GM21737 (cell line): ENCODE measurements around the gene KRTAP10-1.
"Not testable (repeated sequence)": the region's sequence is repeated elsewhere in the genome, so short reads cannot be mapped to it uniquely, and the experiment has no call there.

Source experiments
- ATAC-seq: cut with Tn5 transposase; IDR thresholded peaks from one replicate; pipeline ENCODE4 v1.9.1; 2021; ENCODE audit warnings: mild to moderate bottlenecking, moderate library complexity; ENCODE audit not compliant: unreplicated experiment

KRTAP10-1 gene

DNA sequence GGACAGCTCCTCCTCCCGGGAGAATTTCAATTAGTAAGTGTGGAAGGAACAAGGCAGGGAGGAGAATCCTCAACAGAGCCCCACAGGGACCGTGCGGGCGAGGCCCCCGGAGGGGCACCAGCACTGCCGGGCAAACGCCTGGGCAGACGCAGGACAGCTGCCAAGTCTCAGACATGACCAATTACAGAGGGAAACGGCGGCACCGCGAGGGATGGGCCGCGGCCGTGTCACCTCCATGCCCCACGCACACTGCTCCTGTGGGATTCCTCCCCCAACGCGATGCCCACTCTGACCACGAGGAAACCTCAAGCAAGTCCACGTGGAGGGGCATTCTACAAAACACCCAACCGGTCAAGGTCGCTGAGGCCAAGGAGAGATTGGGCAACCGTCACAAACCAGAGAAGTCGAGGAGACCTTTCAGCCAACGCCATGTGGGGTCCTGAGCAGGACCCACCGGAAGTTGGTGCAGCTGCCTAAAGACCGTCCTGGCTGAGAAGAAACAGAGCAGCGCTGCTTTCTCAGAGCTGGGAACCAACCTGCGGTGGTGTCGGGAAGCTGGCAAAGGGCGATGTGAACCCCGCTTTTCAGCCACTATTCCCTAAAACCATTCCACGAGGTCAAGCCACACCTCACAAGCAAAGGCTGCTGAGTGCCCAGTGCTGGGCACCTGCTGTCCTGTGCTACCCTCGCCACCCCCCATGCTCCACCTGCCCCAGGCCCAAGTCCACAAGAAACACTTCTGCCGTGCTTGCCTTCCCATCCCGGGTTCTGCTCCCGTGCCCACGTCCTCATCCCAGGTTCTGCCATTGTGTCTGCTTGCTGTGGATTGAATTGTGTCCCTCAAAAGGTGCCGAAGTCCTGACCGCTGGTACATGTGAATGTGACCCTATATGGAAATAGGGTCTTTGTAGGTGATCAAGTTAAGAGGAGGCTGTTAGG lies 32.1 kb upstream of the KRTAP10-1 start:
- ATAC-seq, result no peak

DNA sequence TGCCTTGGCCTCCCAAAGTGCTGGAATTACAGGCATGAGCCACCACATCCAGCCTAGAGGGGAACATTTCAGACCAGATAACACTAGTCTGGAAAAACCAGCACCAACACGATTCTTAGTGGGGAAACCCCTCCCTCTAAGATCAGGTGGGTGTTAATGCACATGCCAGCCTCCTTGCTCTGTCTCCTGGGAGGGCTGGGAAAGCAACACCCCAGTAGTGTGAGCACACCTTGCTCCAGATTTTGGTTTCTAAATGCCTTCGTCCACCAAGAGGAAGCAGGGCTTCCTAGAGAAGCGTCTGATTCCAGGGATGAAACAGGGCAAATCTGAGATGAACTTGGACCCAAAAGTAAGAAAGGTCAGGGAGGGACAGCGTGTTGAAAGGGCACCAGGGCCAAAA lies 31.3 kb upstream of the KRTAP10-1 start:
- no peak for ATAC-seq

DNA sequence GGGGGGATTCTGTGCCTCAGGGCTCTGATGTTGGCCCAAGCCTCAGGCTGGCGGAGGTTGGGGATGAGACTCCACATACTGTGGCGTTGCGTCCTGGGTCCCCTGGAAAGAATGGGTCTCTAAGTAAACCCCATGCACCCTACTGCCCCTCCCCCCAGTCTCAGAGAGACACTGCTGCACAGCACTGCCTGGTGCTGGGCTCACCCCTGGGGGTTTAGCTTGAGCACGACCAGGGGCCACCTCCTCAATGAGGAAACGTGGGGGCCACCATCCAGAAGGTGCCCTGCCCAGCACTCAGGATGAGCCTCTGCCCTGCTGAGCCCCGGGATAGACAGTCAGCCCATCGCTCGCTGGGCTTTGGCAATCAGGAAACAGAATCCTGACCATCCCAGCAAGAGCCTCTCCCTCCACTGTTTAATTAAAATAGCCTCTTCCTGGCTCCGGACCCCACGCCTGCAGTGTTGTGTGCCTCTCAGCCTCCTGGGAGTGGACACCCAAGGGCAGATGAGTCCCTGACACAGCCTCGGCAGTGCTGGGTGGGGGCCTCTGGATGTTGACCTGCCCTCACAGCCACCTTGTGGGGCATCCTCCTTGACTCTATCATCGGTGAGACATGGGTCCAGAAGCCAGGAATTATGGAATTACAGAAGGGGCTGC lies 30.0 kb upstream of the KRTAP10-1 start:
- no peak for ATAC-seq

DNA sequence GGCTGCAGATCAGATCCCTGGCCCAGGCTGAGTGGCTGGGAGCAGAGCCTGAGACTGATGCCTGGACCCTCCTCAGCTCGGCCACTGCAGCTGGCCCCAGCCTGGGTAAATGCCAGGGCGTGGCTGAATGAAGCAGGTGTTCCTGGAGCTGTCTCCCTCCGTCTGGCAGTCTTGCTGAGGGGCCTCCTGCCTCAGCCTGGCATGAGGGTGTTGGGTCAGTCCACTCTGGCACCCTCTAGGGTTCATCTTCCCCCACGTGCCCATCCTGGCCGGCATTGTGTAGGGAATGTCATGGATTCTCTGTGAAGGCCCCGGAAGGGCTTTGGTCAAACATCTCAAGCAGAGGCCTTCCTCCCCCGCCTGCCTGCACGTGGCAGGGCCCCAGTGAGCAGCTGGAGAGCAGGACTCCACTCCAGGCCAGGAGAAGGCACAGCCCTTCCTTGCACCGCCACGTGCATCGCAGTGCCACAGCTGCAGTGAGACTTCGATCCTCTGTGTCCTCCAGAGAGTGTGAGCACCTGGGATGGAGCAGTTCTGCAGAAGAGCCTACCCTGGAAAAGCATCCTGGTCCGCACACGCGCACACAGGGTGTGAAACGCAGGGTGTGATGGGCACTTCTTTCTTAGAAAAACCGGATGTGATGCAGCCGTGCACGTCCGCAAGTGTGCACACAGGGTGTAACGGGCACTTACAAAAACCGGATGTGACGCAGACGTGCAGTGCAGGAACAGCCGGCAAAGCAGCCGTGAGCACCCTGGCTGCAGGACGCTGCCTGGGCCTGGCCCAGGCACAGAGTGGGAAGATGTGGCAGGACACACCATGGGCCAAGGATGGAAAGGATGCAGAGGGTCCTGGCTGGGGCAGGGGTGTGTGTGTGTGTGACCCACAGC lies 28.9 kb upstream of the KRTAP10-1 start:
- no peak for ATAC-seq

DNA sequence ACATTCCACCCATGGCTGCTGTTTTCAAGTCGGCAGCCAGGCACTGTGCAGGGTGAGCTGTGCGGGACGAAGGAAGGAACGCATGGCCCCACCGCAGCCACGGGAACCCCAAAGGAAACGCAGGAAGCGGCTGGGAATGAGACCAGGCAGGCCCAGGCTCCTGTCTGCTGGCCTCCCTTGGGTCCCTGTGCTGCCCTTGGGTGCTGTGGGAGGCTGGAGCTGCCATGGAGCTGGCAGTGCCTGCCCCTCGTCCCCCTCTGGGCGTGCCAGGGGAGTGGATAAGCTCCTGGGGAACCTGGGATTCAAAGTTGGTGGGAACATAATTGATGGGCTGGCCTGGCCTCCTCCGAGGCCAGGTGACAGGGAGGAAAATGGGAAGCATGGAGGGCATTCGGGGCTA lies 28.3 kb upstream of the KRTAP10-1 start:
- ATAC-seq, result no peak

DNA sequence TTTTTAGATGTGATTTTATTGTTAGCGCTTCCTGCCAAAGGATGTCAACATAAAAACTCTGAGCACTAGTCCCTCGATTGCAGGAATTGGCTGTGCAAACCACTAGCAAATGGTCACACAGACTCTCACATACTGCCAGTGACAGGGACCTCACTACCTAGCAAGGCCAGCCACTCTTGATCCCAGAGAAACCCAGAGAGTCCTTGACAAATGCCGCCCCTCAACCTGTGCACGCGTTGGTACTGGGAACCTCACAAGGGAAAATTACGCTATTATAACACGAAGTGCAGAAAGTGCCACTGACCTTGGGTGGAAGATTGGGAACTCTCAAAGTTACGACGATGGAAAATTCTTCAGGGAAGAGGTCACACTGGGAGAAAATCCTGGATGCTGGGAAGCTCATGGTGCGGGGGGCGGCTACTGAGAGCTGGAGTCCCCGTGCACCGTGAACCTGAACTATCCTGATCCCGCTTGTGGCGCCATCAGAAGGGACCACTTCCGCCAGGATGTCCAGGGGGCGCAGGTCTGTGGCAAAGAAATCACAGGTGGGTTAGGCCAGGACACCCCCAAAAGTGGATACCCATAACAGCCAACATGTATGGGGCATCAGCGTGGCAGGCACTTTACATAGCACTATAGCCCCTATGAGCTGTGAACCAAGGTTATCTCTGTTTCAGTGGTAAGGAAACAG lies 27.6 kb upstream of the KRTAP10-1 start:
- ATAC-seq, result no peak

DNA sequence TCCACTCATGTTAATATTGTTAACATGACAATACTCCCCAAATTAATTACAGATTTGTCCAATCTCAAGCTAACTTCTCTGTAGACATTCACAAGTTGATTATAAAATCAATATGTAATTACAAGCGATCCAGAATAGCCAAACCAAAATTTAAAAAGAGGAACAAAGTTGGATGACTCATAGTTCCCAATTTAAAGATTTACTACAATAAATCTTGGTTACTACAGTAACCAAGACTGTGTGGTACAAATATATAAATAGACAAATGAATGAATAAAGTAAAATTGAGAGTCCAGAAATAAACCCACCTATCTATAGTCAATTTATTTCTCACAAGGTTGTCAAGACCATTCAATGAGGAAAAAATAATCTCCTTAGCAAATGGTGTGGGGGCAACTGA lies 26.4 kb upstream of the KRTAP10-1 start:
- no peak for ATAC-seq

DNA sequence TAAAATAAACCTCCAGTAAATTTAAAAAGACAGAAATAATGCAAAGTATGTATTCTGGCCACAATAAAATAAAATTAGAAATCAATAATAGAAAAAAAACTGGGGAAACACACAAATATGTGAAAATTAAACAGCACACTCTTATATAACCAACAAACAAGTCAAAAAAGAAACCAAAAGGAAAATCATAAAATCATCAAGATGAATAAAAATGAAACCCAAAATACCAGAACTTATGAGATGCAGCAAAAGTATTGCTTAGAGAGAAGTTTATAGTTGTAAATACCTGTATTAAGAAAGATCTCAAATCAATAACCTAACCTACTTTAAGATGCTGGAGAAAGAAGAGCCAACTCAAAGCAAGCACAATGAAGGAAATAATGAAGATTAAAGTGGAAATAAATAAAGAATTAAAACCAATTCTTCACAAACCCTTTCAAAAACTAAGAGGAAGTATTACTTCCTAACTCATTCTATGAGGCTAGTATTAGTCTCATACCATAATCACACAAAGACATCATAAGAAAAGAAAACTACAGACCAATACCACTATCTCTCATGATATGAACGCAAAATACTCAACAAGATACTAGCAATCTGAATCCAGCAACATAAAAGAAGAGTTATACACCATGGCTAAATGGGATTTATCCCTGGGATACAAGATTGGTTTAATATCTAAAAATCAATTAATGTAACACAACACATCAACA lies 25.0 kb upstream of the KRTAP10-1 start:
- ATAC-seq, result no peak

DNA sequence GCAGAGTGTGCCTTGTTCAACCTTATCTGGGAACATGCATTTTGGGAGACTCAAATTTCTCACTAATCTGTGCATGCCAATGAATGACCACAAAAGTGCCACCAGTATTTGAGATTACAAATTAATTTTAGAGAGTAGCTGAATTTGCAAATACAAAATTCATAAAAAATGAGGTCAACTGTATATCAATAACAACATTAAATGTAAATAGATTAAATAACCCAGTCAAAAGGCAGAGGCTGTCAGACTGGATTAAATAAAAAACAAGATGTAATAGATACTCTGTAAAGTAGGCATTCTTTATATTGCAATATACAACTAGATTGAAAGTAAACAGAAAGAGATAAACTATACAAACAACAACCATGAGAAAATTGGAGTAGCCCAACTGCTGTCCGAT lies 24.1 kb upstream of the KRTAP10-1 start:
- ATAC-seq, result no peak

DNA sequence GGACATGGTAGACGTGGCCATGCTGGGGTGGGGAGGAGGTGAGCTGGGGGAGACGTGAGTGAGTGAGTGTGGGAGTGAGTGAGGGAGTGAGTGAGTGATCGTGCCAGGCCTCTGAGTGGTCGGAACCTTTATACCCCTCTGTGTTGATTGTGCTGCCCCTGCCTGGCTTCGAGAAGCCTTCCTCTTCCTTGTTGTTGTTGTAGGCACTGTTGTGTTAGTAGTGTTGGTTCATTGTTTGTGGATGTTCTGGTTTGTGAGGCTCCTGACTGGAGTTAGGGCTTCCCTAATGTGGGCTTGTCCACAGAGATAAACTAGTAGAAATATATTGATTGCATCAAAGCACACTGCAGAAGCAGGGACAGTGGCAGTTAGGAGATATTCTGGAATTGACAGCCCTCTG lies 18.7 kb upstream of the KRTAP10-1 start, which contains the start of gene KRTAP10-3:
Gene KRTAP10-3 (minus strand): TSS at position 101 of the 400 bp plus-strand sequence. CDS start 80 bp downstream, at position 21.
- no peak for ATAC-seq

DNA sequence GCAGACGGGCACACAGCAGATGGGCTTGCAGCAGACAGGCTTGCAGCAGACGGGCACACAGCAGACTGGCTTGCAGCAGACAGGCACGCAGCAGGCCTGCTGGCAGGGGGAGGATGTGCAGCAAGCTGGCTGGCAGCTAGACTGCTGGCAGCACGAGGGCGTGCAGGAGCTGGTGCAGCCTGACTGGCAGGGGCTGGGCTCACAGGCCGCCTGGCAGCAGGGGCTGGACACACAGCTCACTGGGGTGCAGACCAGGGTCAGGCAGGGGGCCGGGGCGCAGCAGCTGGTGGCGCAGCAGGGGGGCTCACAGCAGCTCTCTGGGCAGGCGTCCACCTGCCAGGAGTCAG lies 18.3 kb upstream of the KRTAP10-1 start:
- not testable (repeated sequence) for ATAC-seq

DNA sequence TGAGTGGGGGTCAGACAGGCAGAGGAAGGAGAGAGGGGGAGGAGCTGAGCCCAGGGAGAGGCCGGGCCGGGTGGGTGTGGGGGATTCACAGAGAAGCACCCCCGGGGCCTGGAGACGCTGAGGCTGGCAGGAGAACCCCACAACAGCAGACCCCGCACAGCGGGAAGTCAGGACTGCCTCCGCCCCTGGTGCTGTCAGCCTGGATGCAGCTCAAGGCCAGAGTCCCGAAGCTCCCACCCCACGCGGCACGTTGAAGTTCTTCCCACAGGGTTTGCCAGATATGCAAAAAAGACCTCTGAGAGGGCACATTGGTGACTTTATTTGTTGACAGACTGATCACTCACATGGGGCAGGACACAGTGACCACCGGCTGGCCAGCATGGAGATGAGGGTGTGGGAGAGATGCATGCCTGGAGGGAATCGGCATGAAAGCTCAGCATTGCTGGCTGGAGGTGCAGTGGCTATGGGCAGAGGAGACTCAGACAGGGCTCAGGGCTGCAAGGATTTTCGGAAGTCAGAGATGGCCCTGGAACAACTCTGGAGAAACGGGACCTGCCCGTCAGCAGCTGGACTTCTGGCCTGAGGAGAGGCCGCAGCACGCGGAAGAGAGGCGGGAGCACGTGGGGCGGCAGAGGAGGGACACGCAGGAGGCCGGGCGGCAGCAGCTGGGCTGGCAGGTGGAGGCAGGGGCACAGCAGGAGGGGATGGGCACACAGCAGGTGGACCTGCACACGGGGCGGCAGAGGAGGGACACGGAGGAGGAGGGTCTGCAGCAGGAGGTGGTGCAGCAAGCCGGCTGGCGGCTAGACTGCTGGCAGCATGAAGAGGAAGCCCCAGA lies 17.7 kb upstream of the KRTAP10-1 start:
- ATAC-seq, result no peak

DNA sequence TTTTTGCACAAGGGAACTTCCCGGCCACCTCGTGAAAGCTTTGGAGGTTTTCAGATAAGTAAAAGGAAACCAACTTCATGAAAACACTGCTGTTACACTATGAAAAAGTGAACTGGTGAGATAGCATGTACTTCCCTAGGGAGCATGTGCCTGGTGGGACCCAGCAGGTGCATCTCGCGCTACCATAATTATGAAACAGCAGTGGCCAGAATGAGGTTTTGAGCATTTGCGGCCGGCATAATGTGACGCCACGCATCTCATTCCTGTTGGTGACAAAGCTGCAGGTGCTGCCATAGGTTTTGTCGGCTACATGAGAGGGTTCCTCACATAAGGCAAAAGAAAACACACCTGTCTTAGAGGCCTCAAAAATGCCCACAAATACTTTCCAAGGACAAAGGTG lies 16.9 kb upstream of the KRTAP10-1 start:
- ATAC-seq, result no peak

DNA sequence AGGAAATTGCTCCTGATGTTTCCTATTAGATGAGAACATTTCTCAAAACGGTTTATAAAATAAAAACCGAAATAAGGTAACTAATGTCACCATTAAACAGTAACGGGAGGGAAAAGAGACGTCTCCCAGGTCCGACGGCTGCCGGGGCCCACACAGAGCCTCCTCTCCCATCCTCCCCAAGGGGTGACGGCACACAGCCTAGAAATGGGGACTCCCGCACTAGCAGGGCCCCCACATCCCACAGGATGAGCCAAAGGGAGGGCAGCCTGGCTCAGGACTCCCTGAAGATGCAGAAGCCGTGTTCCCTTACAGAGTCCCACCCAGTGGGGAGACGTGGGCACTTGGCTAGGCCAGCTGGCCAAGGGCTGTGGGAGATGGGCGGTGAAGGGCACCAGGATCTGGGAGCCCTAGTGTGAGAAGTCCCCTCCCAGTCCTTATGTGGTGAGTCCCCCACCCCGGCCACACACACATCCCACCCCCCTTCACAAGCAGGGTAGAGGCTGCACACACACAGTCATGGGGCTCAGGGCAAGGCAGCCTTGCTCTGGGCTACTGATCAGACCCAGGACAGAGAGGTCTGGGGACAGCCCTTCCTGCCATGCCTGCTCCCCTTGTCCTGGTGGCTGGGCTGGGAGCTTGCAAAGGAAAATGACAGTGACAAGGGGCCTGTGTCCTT lies 15.3 kb upstream of the KRTAP10-1 start:
- no peak for ATAC-seq

DNA sequence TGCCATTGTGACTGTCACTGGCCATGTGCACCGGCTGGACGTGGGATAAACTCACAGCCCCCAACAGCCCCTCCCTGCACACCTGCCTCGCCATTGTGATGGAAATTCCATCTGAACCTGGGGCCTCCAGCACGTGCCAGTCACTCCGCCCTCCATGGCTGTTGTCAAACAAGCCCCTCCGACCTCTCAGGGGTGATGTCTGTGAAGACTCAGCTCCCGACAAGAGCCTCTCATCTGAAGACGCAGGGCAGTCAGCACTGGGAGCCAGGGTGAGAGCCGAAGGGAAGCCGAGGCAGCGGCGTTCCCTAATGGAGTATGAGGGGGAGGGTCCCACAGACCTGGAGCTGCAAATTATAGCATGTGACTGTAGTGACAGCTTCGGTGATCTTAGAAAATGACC lies 12.7 kb upstream of the KRTAP10-1 start:
- no peak for ATAC-seq

DNA sequence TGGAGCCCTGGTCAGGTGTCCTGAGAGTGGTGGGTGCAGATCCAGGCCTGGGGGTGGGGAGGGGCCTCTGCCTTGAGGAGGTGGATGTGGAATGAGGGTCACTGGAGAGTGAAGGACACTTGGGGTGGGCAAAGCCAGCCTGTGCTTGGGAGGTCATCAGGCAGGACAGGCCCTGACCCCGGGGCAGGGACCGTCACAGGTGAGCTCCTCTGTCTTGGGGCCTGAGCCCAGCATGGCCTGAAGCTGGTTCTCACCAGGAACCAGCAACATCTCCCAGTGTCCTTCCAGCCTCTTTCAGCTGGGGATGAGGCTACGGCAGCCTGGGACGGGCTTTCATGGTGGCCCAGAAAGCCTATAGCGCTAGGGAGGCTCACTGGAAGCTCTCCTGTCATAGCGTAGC lies 12.1 kb upstream of the KRTAP10-1 start:
- ATAC-seq, result no peak

DNA sequence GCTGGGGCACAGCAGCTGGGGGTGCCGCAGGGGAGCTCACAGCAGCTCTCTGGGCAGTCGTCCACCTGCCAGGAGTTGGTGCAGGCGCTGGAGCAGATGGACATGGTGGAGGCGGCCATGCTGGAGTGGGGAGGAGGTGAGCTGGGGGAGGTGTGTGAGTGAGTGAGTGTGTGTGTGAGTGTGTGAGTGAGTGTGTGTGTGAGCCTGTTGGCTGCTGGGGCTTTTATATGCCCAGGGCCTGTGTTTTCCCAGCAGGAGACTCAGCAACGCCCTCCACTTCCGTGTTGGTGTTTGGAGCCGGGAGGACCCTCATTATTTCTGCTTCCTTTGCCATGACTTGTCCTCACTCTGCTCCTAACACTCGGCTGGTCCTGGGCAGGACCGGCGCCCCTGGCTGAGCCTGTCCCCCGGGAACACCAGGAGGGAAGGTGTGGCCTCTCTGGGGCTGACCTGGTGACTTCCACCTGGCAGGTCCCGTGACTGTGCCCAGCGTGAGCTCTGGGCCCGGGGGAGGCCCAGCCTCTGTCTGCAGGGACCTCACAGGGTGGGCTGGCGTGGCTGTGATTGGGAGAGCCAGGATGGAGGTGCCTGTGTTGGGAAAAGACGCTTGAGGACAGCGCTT lies 11.5 kb upstream of the KRTAP10-1 start, which contains the start of gene KRTAP10-2:
Gene KRTAP10-2 (minus strand): TSS at position 166 of the 622 bp plus-strand sequence. CDS start 47 bp downstream, at position 119.
- no peak for ATAC-seq

DNA sequence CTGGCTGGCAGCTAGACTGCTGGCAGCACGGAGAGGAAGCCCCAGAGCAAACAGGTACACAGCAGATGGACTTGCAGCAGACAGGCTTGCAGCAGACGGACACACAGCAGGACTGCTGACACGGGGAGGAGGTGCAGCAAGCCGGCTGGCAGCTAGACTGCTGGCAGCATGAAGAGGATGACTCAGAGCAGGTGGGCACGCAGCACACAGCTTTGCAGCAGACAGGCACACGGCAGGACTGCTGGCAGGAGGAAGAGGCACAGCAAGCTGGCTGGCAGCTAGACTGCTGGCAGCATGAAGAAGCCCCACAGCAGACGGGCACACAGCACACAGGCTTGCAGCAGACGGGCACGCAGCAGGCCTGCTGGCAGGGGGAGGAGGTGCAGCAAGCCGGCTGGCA lies 10.8 kb upstream of the KRTAP10-1 start:
- no peak for ATAC-seq
